Activated naive CD4-positive, alpha-beta T cell (primary cell): Measurements from ENCODE around the gene CDH10.

Experiments
- DNase-seq, 4 experiments: peaks; one replicate each; lab custom pipeline; 2025; lab: John Stamatoyannopoulos, UW

The CDH10 gene

GRCh38 chr5:24598956-24599355 is 45.8 kb downstream of the CDH10 start:
- DNase-seq = no peak

- no peak for DNase-seq
These were observed 49.4 kb downstream of the CDH10 start for GRCh38 chr5:24595329-24595728.

DNA sequence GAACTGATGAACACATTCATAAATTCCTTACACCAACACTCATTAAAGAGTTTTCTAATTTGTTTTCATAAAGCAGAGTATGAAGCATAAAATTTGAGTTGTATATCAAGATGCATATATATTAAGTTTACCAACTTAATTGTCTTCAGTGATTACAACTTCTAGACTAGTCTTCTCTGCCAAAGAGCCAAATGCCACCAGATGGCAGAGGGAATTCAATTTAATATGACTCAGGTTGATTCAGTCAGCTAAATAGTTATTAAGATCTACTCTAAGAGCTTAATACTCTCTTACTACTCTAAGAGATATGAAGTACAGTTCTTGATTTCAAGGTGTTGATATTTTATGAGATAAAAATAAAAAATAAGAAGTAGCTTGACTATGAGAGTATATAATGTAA is 53.4 kb downstream of the CDH10 start:
- no peak for DNase-seq

DNA sequence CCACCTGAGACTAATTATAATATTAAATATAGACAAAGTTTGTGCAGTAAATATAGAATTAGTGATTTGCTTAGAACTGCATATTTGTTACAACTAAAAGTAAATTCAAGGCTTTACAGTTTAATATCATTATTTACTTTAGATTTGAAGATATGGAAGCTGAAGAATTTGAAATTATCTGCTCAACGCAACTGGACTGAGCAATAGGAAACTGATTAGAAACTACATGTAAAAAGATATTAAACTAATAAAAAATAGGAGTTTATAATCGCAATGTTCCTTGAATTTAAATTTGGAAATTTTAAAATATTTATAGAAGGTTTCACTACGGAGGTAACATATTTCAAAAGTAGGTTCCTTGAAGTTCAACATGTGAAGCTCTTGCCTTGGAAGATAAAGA is 55.2 kb downstream of the CDH10 start:
- no peak for DNase-seq

DNA sequence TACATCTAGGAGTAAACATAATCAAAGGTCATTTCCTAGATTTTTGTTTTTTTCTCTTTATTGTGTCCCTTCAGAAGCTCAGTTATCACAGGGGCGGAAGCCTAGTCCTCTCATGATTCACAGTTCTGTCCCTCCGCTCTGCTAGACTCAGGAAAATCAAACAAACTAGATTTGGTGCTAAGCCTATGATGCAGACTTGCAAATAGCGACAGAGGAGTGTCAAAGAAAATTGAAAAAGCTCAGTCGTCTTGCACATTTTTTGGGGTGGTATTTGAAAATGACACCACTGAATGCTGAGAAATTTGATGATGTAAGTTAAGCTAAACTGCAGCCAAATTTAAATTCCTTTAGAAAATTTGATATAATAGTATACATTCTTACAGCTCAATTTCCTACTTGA is 59.0 kb downstream of the CDH10 start:
- no peak for DNase-seq

- DNase-seq = no peak
These were observed 73.5 kb downstream of the CDH10 start for GRCh38 chr5:24571302-24571701.

DNA sequence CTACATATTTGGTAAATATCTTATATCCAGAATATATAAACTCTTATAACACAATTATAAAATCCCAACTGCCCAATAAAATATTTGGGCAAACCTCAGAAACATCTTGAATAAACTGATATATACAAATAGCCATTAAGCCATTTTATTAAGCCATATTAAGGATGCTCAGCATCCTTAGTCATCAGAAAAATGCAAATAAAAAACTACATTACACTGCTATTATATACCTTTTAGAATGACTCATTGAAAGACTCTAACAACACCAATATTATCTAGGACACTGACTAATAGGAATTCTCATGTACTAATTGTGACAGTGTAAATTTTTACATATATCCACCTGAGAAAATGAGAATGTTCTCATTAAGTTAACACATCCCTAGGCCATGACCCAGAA is 77.8 kb downstream of the CDH10 start:
- DNase-seq = no peak

DNA sequence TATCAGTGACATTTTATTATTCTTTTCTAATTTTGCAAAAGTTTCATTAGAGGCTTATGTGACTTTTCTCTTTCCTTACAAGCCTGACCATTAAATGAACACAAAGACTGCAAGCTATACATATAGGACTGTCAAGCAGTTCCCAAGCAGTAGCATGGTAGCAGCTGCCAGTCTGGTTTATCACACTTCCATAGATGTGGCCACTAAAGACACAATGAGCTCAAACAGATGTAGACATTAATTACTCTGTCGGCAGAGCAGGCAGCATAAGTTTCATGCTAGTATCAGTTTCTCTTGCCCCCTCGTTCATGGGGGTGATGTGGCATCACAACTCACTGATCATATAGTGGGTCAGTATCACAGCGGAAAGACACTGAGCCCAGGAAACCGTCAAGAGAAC is 89.5 kb downstream of the CDH10 start:
- no peak for DNase-seq

GRCh38 chr5:24547132-24547531 is 97.6 kb downstream of the CDH10 start:
- no peak for DNase-seq

DNA sequence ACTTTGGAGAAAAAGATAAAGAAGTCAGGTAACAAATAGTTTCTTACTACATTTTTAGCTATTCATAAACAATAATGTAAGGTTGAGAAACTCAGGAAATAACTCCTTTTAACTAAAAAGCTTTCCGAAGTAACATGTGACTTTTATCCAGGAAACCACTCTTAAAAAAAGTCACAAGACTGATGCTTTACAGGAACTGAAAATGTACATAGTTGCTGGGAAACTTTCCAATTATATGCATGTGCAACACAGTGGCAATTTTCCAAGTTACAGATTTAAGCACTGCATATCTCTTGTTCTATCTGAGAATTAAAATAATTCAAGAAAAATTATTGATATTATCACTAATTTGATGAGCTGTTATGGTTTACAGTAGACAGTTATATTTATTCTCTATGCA is 105.2 kb downstream of the CDH10 start:
- no peak for DNase-seq

- DNase-seq = no peak
These were observed 106.4 kb downstream of the CDH10 start for GRCh38 chr5:24538346-24538745.

DNA sequence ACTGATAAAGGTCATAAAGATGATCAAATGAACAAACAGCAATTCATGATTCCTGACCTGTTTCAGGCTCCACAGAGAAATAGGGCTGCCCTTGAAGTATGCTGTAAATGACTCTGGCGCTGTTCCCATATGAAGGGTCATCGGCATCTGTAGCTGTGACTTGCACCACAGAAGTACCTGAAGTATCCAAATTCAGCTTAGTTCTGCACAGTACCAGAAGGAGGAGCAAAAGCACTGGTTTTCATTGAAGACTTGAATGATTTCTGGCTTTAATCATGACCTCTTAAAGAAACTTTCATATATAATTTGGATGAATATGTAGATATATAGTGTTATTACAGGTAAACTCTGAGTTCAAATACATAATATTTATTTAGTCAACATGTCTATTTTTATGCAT is 109.1 kb downstream of the CDH10 start:
- DNase-seq = no peak

GRCh38 chr5:24530906-24531305 is 113.9 kb downstream of the CDH10 start:
- no peak for DNase-seq

DNA sequence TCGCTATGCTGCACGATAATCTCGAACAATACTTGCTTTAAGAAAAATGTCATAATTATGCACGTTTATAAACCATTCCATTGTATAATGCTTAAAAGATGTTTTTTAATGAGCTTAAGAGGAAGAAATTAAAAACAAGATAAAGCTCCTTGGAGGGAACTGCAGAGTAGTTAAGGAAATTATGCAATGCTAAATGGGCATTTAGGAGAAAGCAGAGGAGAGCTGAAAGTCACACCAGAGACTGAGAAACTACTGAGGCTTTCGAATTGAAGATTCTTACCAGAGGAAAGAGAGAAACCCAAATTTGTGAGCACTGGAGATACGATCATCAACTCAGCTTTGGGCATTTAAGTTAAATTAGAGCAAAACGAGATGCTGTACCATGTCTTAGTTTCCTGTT is 119.4 kb downstream of the CDH10 start:
- DNase-seq = no peak

- DNase-seq = no peak
These were observed 132.4 kb downstream of the CDH10 start for GRCh38 chr5:24512423-24512822.

- no peak for DNase-seq
These were observed 134.2 kb downstream of the CDH10 start for GRCh38 chr5:24510523-24510988.

- DNase-seq = no peak
These were observed 134.8 kb downstream of the CDH10 start for GRCh38 chr5:24509943-24510342.

- no peak for DNase-seq
These were observed 139.5 kb downstream of the CDH10 start for GRCh38 chr5:24505258-24505657.

GRCh38 chr5:24497591-24498157 is 147.1 kb downstream of the CDH10 start:
- no peak for DNase-seq

DNA sequence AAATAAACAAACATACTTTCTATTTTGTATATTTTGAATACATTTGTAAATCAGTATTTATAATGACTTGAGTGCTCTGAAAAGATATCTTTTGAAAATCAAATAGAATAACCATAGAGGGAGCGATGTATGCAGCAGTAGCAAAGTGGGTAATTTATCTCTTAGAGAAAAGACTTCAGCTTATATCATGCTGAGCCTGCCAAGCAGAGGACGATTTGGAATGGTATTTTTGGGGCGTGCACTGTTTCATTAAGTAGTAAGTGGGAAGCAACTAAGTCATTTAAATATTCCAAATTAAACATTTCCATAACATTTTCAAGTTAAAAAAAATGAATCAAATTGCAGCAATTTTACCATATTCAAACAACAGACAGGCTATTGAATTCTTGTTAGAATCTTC is 147.6 kb downstream of the CDH10 start:
- DNase-seq = no peak

DNA sequence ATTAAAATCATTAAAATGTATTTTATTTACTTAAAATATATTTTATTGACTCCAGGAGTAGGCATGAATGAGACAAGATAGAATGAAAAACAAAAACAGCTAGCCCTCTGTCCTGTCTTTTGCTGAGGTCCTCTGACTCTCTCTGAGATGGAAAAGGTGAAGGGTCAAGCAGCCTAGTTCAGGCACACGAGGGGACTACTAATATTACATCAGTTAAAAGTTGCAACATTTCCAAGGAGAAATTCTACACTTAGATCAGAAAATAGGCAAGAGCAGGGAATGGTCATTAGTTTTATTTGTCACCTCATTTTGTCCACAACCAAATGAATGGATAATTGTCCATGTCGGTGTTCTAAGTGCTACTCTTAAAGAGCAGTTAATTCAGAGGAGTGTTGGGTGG is 148.5 kb downstream of the CDH10 start:
- no peak for DNase-seq

DNA sequence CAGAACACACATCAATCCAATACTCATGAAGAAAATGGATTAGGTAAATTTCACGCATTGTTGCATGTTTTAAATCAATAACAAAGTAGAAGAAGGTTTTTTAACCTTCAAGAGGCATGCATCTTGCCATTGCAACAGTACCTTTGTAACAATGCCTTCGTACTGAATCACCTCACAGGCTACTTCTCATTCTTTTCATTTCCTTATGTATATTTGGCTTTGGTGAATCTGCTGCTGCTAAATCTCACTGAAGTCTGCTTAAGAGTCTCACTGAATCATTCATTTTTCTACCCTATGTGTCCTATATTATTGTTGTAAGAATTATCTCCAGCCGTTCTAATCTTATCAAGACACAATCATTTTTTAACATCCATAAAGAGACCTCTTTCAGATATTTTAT is 152.5 kb downstream of the CDH10 start:
- DNase-seq = no peak

GRCh38 chr5:24491490-24491889 is 153.3 kb downstream of the CDH10 start:
- DNase-seq = no peak

DNA sequence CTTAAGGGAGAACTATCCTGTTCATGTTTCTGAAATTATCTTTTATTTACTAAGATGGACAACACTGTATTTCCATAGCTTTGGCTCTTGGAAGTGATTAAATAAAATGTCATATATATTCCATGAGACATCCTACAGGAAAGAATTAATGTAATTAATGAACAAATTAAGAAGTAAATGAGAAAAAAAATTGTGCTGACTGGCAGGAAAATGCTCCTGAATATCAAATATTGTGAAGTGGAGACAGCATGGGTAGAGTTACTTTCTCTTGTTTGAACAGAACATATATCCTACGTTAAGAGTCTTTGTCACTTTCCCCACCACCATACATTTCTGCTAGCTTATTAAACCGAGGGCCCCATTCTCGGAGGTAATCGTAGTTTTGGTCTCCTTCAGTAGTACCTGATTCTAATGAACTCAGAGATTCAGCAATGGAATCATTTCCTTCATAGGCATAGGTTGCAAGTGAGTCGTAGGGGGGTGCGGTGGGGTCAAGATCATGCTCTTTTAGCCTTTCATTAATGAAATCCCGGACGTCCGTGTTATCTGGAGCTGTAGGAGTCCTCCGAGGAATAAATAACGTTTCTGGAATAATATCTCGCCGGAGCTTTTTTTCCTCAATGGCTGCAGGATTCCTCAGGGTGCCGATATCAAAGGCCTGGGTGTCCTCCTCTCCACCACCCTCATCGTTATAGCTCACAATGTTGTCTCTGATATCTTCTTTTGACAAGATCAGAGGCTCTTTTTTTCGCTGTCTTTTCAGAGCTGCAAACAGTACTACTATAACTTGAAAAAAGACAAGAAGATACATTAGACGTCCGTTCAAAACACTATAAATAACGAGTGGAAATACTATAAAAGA is 157.2 kb downstream of the CDH10 start:
- DNase-seq = no peak
